A375 (cell line): ENCODE measurements around the gene ACTL6B. TPM values are rescaled to one million over a fixed set of nuclear protein-coding genes. Genes with fewer than 3 reads are reported as not detected.

Source experiments
- total RNA-seq: library from RNA; depleted of rRNA; stranded (reverse); fragments of >200 nt; shearing (Covaris generic); gene quantifications from 2 replicates; pipeline ENCODE4 v1.2.3, GENCODE V29; 2014; rRNA removed

The ACTL6B gene
- total RNA-seq: not detected in 2 replicates

GRCh38 chr7:100655908-100656674, at the start of gene ACTL6B:
Gene ACTL6B (minus strand): TSS chr7:100656448. CDS start chr7:100656354, 94 bp downstream.

GRCh38 chr7:100694098-100694745, 38.0 kb upstream of the ACTL6B start, which contains the start of gene GIGYF1:
Gene GIGYF1 (minus strand): TSS chr7:100694250. CDS start chr7:100688238, 6,012 bp downstream.

GRCh38 chr7:100673302-100673941, 17.2 kb upstream of the ACTL6B start, which contains the start of gene GNB2:
Gene GNB2 (plus strand): TSS chr7:100673740. CDS start chr7:100676266, 2,526 bp downstream.

DNA sequence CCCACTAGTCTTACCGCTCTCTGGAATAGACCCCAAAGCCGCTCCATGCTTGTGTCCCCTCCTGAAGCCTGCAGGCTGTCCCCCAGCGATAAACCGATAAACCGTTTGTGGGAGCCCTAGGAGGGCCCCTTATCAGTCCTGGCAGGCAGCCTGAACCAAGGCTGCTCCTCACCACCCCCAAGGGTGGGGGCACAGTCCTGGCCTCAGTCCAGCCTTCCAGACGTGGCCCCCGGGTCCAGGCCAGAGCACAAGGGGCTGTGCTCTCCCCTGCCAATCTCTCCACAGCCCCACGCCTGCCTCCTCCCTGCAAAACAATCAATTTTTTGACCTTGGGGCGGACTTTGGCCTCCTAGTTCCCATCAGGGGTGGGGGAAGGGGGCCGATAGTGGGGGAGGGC, 14.8 kb downstream of the ACTL6B start, which contains the start of gene TFR2:
TFR2 (minus strand) TSS at position 90 of the 397 bp plus-strand sequence; CDS start at position 47, 43 bp downstream.

GRCh38 chr7:100611983-100612729, 44.1 kb downstream of the ACTL6B start, which contains the start of gene MOSPD3:
Gene MOSPD3 (plus strand): TSS chr7:100612540. CDS start chr7:100612792, 252 bp downstream.

Other genes starting within 250 kb of the ACTL6B start
- 0.66 and 2.4 TPM in 2 replicates for gene ZCWPW1, start 227.7 kb downstream of the ACTL6B start, total RNA-seq
- 55.1 and 59.2 TPM in 2 replicates for gene MEPCE, start 226.6 kb downstream of the ACTL6B start, total RNA-seq
- gene PPP1R35, start 220.0 kb downstream of the ACTL6B start, total RNA-seq: 72.5 and 77.9 TPM in 2 replicates
- 0.38 and 0.61 TPM in 2 replicates for gene SPACDR, start 192.2 kb downstream of the ACTL6B start, total RNA-seq
- gene TSC22D4, start 177.2 kb downstream of the ACTL6B start, total RNA-seq: 29.2 and 38.4 TPM in 2 replicates
- gene NYAP1, start 172.5 kb downstream of the ACTL6B start, total RNA-seq: 0.08 and 0.42 TPM in 2 replicates
- gene AGFG2, start 117.2 kb downstream of the ACTL6B start, total RNA-seq: 6.7 and 12.5 TPM in 2 replicates
- gene SAP25, start 82.5 kb downstream of the ACTL6B start, total RNA-seq: not detected in 2 replicates
- 10.8 and 12.8 TPM in 2 replicates for gene LRCH4, start 70.3 kb downstream of the ACTL6B start, total RNA-seq
- gene FBXO24, start 70.1 kb downstream of the ACTL6B start, total RNA-seq: 0.69 and 3.8 TPM in 2 replicates
- gene PCOLCE, start 54.1 kb downstream of the ACTL6B start, total RNA-seq: 143 and 144 TPM in 2 replicates
- 8.6 and 14.9 TPM in 2 replicates for gene MOSPD3, start 43.9 kb downstream of the ACTL6B start, total RNA-seq
- gene TFR2, start 14.9 kb downstream of the ACTL6B start, total RNA-seq: 0.04 TPM in 1 of 2 replicates, not detected in the other
- gene GNB2, start 17.3 kb upstream of the ACTL6B start, total RNA-seq: 96.3 and 114 TPM in 2 replicates
- 25.1 and 25.2 TPM in 2 replicates for gene GIGYF1, start 37.8 kb upstream of the ACTL6B start, total RNA-seq
- 94.5 and 103 TPM in 2 replicates for gene POP7, start 49.7 kb upstream of the ACTL6B start, total RNA-seq
- not detected in 2 replicates for gene EPO, start 64.0 kb upstream of the ACTL6B start, total RNA-seq
- gene ZAN, start 77.1 kb upstream of the ACTL6B start, total RNA-seq: not detected in 2 replicates
- gene EPHB4, start 171.1 kb upstream of the ACTL6B start, total RNA-seq: 36.7 and 37.4 TPM in 2 replicates
- gene SLC12A9, start 196.3 kb upstream of the ACTL6B start, total RNA-seq: 10.4 and 12.2 TPM in 2 replicates
- gene TRIP6, start 210.9 kb upstream of the ACTL6B start, total RNA-seq: 76.9 and 86.3 TPM in 2 replicates
- 127 and 132 TPM in 2 replicates for gene SRRT, start 218.7 kb upstream of the ACTL6B start, total RNA-seq
- 12.3 and 16.0 TPM in 2 replicates for gene UFSP1, start 233.3 kb upstream of the ACTL6B start, total RNA-seq
- 0.29 TPM in 1 of 2 replicates, not detected in the other for gene ACHE, start 239.4 kb upstream of the ACTL6B start, total RNA-seq